Lung (tissue), 12 donors: ENCODE data around the gene ALKBH3. TPM values are rescaled to one million over a fixed set of nuclear protein-coding genes. Genes with fewer than 3 reads are reported as not detected.

ENCODE experiments used
- ATAC-seq: fragments of 200-7000 bp; cut with Tn5 transposase; one replicate; pipeline ENCODE4 v1.9.1; 2020; ENCODE audit warnings: moderate number of reproducible peaks; ENCODE audit not compliant: insufficient read depth, low FRiP score
- DNase-seq, 3 donors: peaks; one replicate each; pipeline ENCODE4 v3.0.0-alpha.2; 2013 to 2017
- H3K27ac ChIP-seq, 2 donors: one replicate each; pipeline ENCODE4 v1.5.1; 2013; ENCODE audit warnings: mild to moderate bottlenecking in 2 of 2, moderate library complexity in 2 of 2, control low read depth in 1 of 2, inconsistent platforms in 1 of 2, low read depth in 1 of 2, low read length in 1 of 2
- H3K27me3 ChIP-seq, 3 donors: one replicate each; pipeline ENCODE4 v1.5.1; 2013; ENCODE audit warnings: low read length in 2 of 3; ENCODE audit not compliant: control insufficient read depth in 3 of 3, insufficient read depth in 3 of 3
- H3K36me3 ChIP-seq, 4 donors: one replicate each; pipeline ENCODE4 v1.5.1; 2013; ENCODE audit warnings: low read length in 4 of 4, mild to moderate bottlenecking in 1 of 4, moderate library complexity in 1 of 4; ENCODE audit not compliant: control insufficient read depth in 4 of 4, insufficient read depth in 4 of 4
- H3K4me1 ChIP-seq, 5 donors: one replicate each; pipeline ENCODE4 v1.5.1; 2013; ENCODE audit warnings: low read length in 5 of 5, mild to moderate bottlenecking in 2 of 5, moderate library complexity in 1 of 5; ENCODE audit not compliant: control insufficient read depth in 5 of 5, insufficient read depth in 5 of 5
- H3K4me3 ChIP-seq: one replicate; pipeline ENCODE4 v1.5.1; 2013; ENCODE audit warnings: mild to moderate bottlenecking, control low read depth, moderate library complexity
- H3K9ac ChIP-seq, 2 donors: one replicate each; pipeline ENCODE4 v1.5.1; 2013; ENCODE audit warnings: low read length in 2 of 2, control low read depth in 1 of 2; ENCODE audit not compliant: insufficient read depth in 1 of 2
- H3K9me3 ChIP-seq, 4 donors: one replicate each; pipeline ENCODE4 v1.5.1; 2013; ENCODE audit warnings: low read length in 3 of 4, mild to moderate bottlenecking in 1 of 4, moderate library complexity in 1 of 4; ENCODE audit not compliant: control insufficient read depth in 4 of 4, insufficient read depth in 3 of 4
- WGBS, 2 donors: extraction: QIAGEN DNeasy Blood & Tissue Kit; methylation state at CpG; one replicate each; pipeline ENCODE4 v1.1.7; 2013; 5-methylcytosine and 5-hydroxymethylcytosine counted together
- polyA plus RNA-seq, 2 donors: library from polyadenylated mRNA; stranded (reverse); fragments of 200-250 nt; gene quantifications; one replicate each; pipeline ENCODE4 v1.2.1, GENCODE V29; 2013
- total RNA-seq, 2 donors: library from RNA; depleted of rRNA in 1 of 2; stranded (reverse); fragments of >200 nt in 1 of 2; gene quantifications; one replicate each; pipeline ENCODE4 v1.2.1, GENCODE V29; 2014 to 2021
- TF ChIP-seq, protein P1 (sequence below): IDR thresholded peaks from 2 replicates; pipeline ENCODE4 v1.5.1; 2012; ENCODE audit warnings: mild to moderate bottlenecking; ENCODE audit errors: control extremely low read depth, extremely low read depth
- donor health status: control.
- donor health status: control.
- donor health status: Bipolar disorder and iron deficiency.
- donor health status: healthy.
- donor health status: DM: yes; HTN: yes; CAD: no.

ALKBH3 gene
- total and polyA plus RNA-seq, 4 donors, result 22.6 to 43.7 (median 33.2) TPM

DNA sequence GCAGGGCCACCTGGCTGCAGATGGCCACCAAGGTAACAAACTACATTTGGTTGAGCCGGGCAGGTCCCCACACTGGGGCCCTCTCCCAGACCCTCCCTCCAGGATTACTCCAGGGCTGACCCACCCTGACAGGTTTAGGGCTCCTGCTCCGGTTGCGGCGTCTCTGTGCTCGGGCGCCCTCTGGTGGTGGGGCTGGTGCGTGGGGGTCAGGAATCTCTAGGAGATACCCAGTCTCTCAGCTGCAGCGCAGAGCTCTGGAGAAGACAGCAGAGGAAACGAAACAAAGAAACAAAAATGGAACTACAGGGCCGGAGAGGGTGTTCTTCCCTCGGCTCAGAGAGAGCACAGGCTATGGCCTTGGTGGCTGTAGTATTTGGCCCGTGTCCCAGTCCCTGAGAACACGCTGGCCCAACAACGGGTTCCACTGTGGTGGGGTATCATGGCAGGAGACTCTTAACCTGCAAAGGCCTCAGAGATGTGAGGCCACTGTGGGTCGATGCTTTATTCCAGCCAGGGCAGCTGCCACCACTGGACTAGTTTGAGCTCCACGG lies 64.2 kb downstream of the ALKBH3 start:
- H3K27me3 ChIP-seq, result peaks cover 0 to 2% (median 0%) of the 10 kb centered on the region in 3 donors
- peaks cover 0 to 32% (median 8%) of the 10 kb centered on the region in 5 donors for H3K4me1 ChIP-seq
- ATAC-seq (peak; percentile 59), DNase-seq (peak in 2 of 3 donors; percentile 50 to 66)
- peaks cover 0 to 9% (median 2%) of the 10 kb centered on the region in 4 donors for H3K36me3 ChIP-seq
- peak overlapping the region in 1 of 2 donors; percentile 43 for H3K27ac ChIP-seq
- WGBS, 2 donors, result 14 to 23% methylated on average over 16 of the region's 16 CpGs
- peaks cover 0 to 2% (median 0%) of the 10 kb centered on the region in 4 donors for H3K9me3 ChIP-seq
- H3K4me3 ChIP-seq, result peak overlapping the region; percentile 88
- H3K9ac ChIP-seq, result peak overlapping the region in 1 of 2 donors; percentile 79
- TF ChIP-seq, protein P1, sequence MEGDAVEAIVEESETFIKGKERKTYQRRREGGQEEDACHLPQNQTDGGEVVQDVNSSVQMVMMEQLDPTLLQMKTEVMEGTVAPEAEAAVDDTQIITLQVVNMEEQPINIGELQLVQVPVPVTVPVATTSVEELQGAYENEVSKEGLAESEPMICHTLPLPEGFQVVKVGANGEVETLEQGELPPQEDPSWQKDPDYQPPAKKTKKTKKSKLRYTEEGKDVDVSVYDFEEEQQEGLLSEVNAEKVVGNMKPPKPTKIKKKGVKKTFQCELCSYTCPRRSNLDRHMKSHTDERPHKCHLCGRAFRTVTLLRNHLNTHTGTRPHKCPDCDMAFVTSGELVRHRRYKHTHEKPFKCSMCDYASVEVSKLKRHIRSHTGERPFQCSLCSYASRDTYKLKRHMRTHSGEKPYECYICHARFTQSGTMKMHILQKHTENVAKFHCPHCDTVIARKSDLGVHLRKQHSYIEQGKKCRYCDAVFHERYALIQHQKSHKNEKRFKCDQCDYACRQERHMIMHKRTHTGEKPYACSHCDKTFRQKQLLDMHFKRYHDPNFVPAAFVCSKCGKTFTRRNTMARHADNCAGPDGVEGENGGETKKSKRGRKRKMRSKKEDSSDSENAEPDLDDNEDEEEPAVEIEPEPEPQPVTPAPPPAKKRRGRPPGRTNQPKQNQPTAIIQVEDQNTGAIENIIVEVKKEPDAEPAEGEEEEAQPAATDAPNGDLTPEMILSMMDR, result peak; percentile 19

DNA sequence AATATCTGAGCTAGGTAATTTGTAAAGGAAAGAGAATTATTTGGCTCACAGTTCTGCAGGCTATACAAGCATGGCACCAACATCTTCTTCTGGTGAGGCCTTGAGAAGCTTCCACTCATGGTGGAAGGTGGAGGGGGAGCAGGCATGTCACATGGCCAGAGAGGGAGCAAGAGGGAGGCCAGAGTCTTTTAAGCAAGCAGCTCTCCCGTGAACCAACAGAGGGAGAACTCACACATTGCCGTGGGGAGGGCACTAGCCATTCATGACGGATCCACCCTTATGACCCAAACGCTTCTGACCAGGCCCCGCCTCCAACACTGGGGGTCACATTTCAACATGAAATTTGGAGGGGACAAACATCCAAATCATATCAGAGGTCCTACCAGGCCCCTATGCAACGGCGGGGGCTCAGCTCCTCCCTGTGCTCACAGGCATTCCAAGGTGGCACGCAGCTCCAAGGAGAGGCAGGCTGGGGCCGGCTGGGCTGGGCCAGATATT lies 66.4 kb downstream of the ALKBH3 start:
- TF ChIP-seq, protein P1, result no peak
- 47 to 50% methylated on average over 9 of the region's 9 CpGs for WGBS, 2 donors
- Histone ChIP-seq H3K9ac (no peak overlapping the region), H3K9me3 (peaks cover 0 to 4% (median 0%) of the 10 kb centered on the region in 4 donors), H3K27me3 (peaks cover 0 to 2% (median 0%) of the 10 kb centered on the region in 3 donors), H3K4me1 (peaks cover 0 to 22% (median 6%) of the 10 kb centered on the region in 5 donors), H3K36me3 (peaks cover 0 to 9% (median 2%) of the 10 kb centered on the region in 4 donors), H3K4me3 (no peak overlapping the region), H3K27ac (no peak overlapping the region)
- ATAC-seq (no peak), DNase-seq (peak; percentile 56 to 68 (median 65))

DNA sequence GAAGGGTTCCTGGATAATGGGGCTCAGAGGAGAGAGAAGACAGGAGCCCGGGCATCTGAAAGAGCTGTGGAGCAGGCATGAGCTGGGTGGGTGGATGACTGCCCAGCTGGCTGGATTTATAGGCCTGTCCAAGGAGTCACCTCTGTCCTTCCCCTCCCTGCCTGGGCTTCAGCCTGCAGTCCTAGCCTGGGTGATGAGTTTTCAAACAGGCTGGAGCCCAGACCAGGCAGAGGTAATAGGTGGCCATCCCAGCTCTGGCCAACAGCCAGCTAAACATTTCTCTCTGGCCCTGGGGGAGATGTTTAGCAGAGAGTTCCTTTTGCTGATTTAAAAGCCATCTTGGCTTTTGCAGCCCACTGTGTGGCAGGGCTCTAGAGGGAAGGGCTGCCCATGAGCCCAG lies 67.2 kb downstream of the ALKBH3 start:
- TF ChIP-seq, protein P1, result no peak
- Histone ChIP-seq H3K36me3 (peaks cover 0 to 9% (median 2%) of the 10 kb centered on the region in 4 donors), H3K4me1 (peaks cover 0 to 22% (median 6%) of the 10 kb centered on the region in 5 donors), H3K27me3 (peaks cover 0 to 2% (median 0%) of the 10 kb centered on the region in 3 donors), H3K9me3 (peaks cover 0 to 4% (median 0%) of the 10 kb centered on the region in 4 donors), H3K9ac (no peak overlapping the region), H3K27ac (no peak overlapping the region), H3K4me3 (no peak overlapping the region)
- DNase-seq (no peak), ATAC-seq (no peak)
- 80 to 85% methylated on average over 1 of the region's 1 CpG for WGBS, 2 donors
